Upper lobe of left lung (tissue), 6 donors: ENCODE results near the gene RAB25. TPM values are rescaled to one million over a fixed set of nuclear protein-coding genes. Genes with fewer than 3 reads are reported as not detected.

Experiments used
- ATAC-seq, 2 donors: fragments of 200-7000 bp; cut with Tn5 transposase; one replicate each; pipeline ENCODE4 v1.9.1; 2022; ENCODE audit warnings: mild to moderate bottlenecking in 2 of 2, moderate library complexity in 2 of 2; ENCODE audit not compliant: low FRiP score in 2 of 2
- DNase-seq, 2 donors: peaks; one replicate each; pipeline ENCODE4 v3.0.0-alpha.2; 2019 to 2020
- H3K27ac ChIP-seq, 4 donors: fragments of 200-600 bp; sonication (generic); one replicate each; pipeline ENCODE4 v1.5.1; 2016 to 2019
- H3K27me3 ChIP-seq, 4 donors: fragments of 200-600 bp; sonication (generic); one replicate each; pipeline ENCODE4 v1.5.1; 2017 to 2019
- H3K36me3 ChIP-seq, 4 donors: fragments of 200-600 bp; sonication (generic); one replicate each; pipeline ENCODE4 v1.5.1; 2016 to 2019
- H3K4me1 ChIP-seq, 4 donors: fragments of 200-600 bp; sonication (generic); one replicate each; pipeline ENCODE4 v1.5.1; 2018 to 2019
- H3K4me3 ChIP-seq, 4 donors: fragments of 200-600 bp; sonication (generic); one replicate each; pipeline ENCODE4 v1.5.1; 2017 to 2019; ENCODE audit warnings: mild to moderate bottlenecking in 2 of 4, moderate library complexity in 1 of 4
- H3K9me3 ChIP-seq, 4 donors: fragments of 200-600 bp; sonication (generic); one replicate each; pipeline ENCODE4 v1.5.1; 2018 to 2019
- CTCF ChIP-seq, 6 experiments: fragments of 450-650 bp in 4 of 6; fragments of 200-600 bp in 2 of 6; sonication (generic) in 2 of 6; IDR thresholded peaks; one replicate each; pipeline ENCODE4 v1.5.1; 2016 to 2019; ENCODE audit warnings: antibody characterized with exemption in 6 of 6
- EP300 ChIP-seq, 4 donors: sonication (generic); formaldehyde crosslinking; IDR thresholded peaks; one replicate each; pipeline ENCODE4 v1.5.1; 2017; ENCODE audit warnings: antibody characterized with exemption in 4 of 4, control low read depth in 2 of 4
- POLR2A ChIP-seq, 4 donors: fragments of 450-650 bp; IDR thresholded peaks; one replicate each; pipeline ENCODE4 v1.5.1; 2016 to 2017; ENCODE audit warnings: antibody characterized with exemption in 4 of 4, mild to moderate bottlenecking in 2 of 4
- POLR2AphosphoS5 ChIP-seq, 2 donors: sonication (generic); formaldehyde crosslinking; IDR thresholded peaks; one replicate each; pipeline ENCODE4 v1.5.1; 2017; ENCODE audit warnings: antibody characterized with exemption in 2 of 2
- WGBS, 2 donors: methylation state at CpG; one replicate each; pipeline ENCODE4 v1.1.5; 2017 to 2018; 5-methylcytosine and 5-hydroxymethylcytosine counted together
- total RNA-seq, 6 donors: library from RNA; depleted of rRNA in 4 of 6; stranded (reverse); fragments of >200 nt in 4 of 6; gene quantifications; one replicate each; pipeline versions ENCODE4 v1.1.0 to v1.2.1, GENCODE V29; 2016 to 2021
- donor health status: DM: no; HTN: no; CAD: no; lungs with moderate emphysema.
- donor health status: DM: no; HTN: yes; CAD: no; lungs with severe emphysema.

The RAB25 gene
- total RNA-seq, 6 donors from 2014 or later: 58.7 to 123 (median 88.9) TPM

GRCh38 chr1:156090840-156091188 is 29.9 kb downstream of the RAB25 start:
- TF ChIP-seq EP300 (IDR thresholded peaks at IDR 0.05) (no peak), POLR2A (IDR thresholded peaks at IDR 0.05) (no peak), POLR2AphosphoS5 (IDR thresholded peaks at IDR 0.05) (no peak), CTCF (IDR thresholded peaks at IDR 0.05) (peak; percentile 67 to 91 (median 86))
- no peaks in the 10 kb centered on the region for H3K36me3 ChIP-seq
- H3K9me3 ChIP-seq: no peaks in the 10 kb centered on the region
- WGBS, 2 donors: 41 to 88% methylated on average over 6 to 14 of the region's 14 CpGs
- ATAC-seq: peak; percentile 88 to 90
- H3K4me1 ChIP-seq: peaks cover 0 to 30% (median 19%) of the 10 kb centered on the region in 4 donors
- H3K27me3 ChIP-seq: no peaks in the 10 kb centered on the region
- no peak overlapping the region for H3K4me3 ChIP-seq
- peak overlapping the region in 1 of 4 donors; percentile 39 for H3K27ac ChIP-seq
- DNase-seq: peak; percentile 81 to 89

GRCh38 chr1:156091610-156092009 is 30.6 kb downstream of the RAB25 start:
- Histone ChIP-seq H3K27me3 (no peaks in the 10 kb centered on the region), H3K9me3 (no peaks in the 10 kb centered on the region), H3K27ac (no peak overlapping the region), H3K36me3 (no peaks in the 10 kb centered on the region), H3K4me3 (no peak overlapping the region), H3K4me1 (peaks cover 7 to 31% (median 21%) of the 10 kb centered on the region in 4 donors)
- ATAC-seq (no peak), DNase-seq (no peak)
- WGBS, 2 donors: 74 to 89% methylated on average over 2 of the region's 2 CpGs
- no peak for TF ChIP-seq EP300 (IDR thresholded peaks at IDR 0.05)

- H3K36me3 ChIP-seq: no peaks in the 10 kb centered on the region
- peaks cover 15 to 26% (median 18%) of the 10 kb centered on the region in 4 donors for H3K4me1 ChIP-seq
- 80 to 87% methylated on average over 3 of the region's 3 CpGs for WGBS, 2 donors
- H3K9me3 ChIP-seq: no peaks in the 10 kb centered on the region
- peak in 1 of 2 donors; percentile 2 for ATAC-seq
- no peak overlapping the region for H3K4me3 ChIP-seq
- H3K27me3 ChIP-seq: no peaks in the 10 kb centered on the region
- peak overlapping the region in 3 of 4 donors; percentile 15 to 68 (median 34) for H3K27ac ChIP-seq
- no peak for DNase-seq
- TF ChIP-seq CTCF (IDR thresholded peaks at IDR 0.05) (no peak), EP300 (IDR thresholded peaks at IDR 0.05) (no peak), POLR2AphosphoS5 (IDR thresholded peaks at IDR 0.05) (no peak), POLR2A (IDR thresholded peaks at IDR 0.05) (no peak)
Measured at GRCh38 chr1:156095906-156096508, 35.0 kb downstream of the RAB25 start.

DNA sequence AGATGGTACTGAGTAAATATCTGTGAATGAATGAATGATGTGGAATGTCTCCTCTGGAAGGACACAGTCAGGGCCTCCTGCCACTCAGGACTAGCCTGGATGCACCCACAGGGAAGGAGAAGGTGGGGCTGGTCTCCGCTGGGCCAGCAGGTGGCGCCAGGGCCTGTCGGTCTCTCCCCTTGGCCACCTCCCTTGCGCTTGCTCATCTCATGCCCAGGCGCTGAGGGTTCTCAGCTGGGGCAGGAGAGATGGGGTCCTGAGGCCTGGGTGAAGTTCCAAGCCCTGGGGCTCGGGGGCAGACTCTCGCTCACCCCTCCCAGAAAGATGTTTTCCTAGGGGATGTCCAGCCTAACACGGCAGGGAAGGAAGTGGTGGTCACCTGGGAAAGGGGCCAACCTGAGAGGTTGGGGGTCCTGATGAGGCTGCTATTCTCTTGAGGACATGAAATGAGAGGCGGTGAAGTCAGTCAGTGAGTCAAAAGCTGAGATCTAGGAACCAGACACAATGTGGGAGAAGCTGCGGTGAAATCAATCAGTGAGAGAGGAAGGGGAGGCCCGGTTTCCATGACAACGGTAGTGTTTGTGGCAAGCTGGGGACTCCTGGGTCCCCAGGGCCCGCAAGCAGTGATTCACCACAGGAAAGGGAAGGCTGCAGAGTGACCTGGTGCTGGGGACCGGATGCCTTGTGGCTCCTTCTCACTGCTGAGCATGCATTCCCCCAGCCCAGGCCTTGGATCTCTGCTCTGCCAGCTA is 35.9 kb downstream of the RAB25 start:
- DNase-seq: peak; percentile 93 to 98
- ATAC-seq: peak; percentile 93 to 95
- peak; percentile 27 to 82 for TF ChIP-seq POLR2AphosphoS5 (IDR thresholded peaks at IDR 0.05)
- peak in 1 of 4 donors; percentile 19 for TF ChIP-seq POLR2A (IDR thresholded peaks at IDR 0.05)
- peak; percentile 91 to 97 (median 96) for TF ChIP-seq CTCF (IDR thresholded peaks at IDR 0.05)
- TF ChIP-seq EP300 (IDR thresholded peaks at IDR 0.05): peak in 1 of 4 donors; percentile 28
- 24 to 38% methylated on average over 5 to 14 of the region's 14 CpGs for WGBS, 2 donors
- H3K27me3 ChIP-seq: no peaks in the 10 kb centered on the region
- peaks cover 15 to 32% (median 18%) of the 10 kb centered on the region in 4 donors for H3K4me1 ChIP-seq
- H3K4me3 ChIP-seq: peak overlapping the region in 1 of 4 donors; percentile 13
- no peaks in the 10 kb centered on the region for H3K9me3 ChIP-seq
- peak overlapping the region; percentile 42 to 72 (median 61) for H3K27ac ChIP-seq
- no peaks in the 10 kb centered on the region for H3K36me3 ChIP-seq

GRCh38 chr1:156097499-156098178 is 36.7 kb downstream of the RAB25 start:
- Histone ChIP-seq H3K36me3 (no peaks in the 10 kb centered on the region), H3K27me3 (no peaks in the 10 kb centered on the region), H3K9me3 (no peaks in the 10 kb centered on the region), H3K27ac (peak overlapping the region; percentile 7 to 68 (median 48)), H3K4me1 (peaks cover 19 to 39% (median 23%) of the 10 kb centered on the region in 4 donors), H3K4me3 (no peak overlapping the region)
- DNase-seq (no peak), ATAC-seq (no peak)
- TF ChIP-seq EP300 (IDR thresholded peaks at IDR 0.05) (no peak), POLR2AphosphoS5 (IDR thresholded peaks at IDR 0.05) (no peak), POLR2A (IDR thresholded peaks at IDR 0.05) (no peak), CTCF (IDR thresholded peaks at IDR 0.05) (no peak)
- 86 to 87% methylated on average over 4 to 9 of the region's 9 CpGs for WGBS, 2 donors
